HuH-7.5 (cell line): ENCODE measurements around the gene MAGEA6.
"Not testable (repeated sequence)": the region's sequence is repeated elsewhere in the genome, so short reads cannot be mapped to it uniquely, and the experiment has no call there.

Experiments
- DNase-seq: peaks from one replicate; pipeline ENCODE4 v3.0.0; 2011; ENCODE audit warnings: low spot score

MAGEA6 gene

GRCh38 chrX:152769549-152770289, at the start of gene MAGEA6:
Gene MAGEA6 (minus strand): TSS chrX:152769689. CDS start chrX:152767650, 2,039 bp downstream.
- DNase-seq: not testable (repeated sequence)

- no peak for DNase-seq
Measured at GRCh38 chrX:152819266-152819665, 49.8 kb upstream of the MAGEA6 start.

- DNase-seq: no peak
Measured at GRCh38 chrX:152818356-152818755, 48.9 kb upstream of the MAGEA6 start.

GRCh38 chrX:152817078-152817764, 47.7 kb upstream of the MAGEA6 start:
- no peak for DNase-seq

- no peak for DNase-seq
Measured at GRCh38 chrX:152814048-152814447, 44.6 kb upstream of the MAGEA6 start.

- no peak for DNase-seq
Measured at GRCh38 chrX:152813206-152813605, 43.7 kb upstream of the MAGEA6 start.

- no peak for DNase-seq
Measured at GRCh38 chrX:152810403-152810802, 40.9 kb upstream of the MAGEA6 start.

GRCh38 chrX:152806035-152806434, 36.5 kb upstream of the MAGEA6 start:
- DNase-seq: no peak

- no peak for DNase-seq
Measured at GRCh38 chrX:152798945-152799344, 29.5 kb upstream of the MAGEA6 start.

GRCh38 chrX:152787062-152787461, 17.6 kb upstream of the MAGEA6 start:
- DNase-seq: not testable (repeated sequence)

GRCh38 chrX:152766562-152766961, 2.9 kb downstream of the MAGEA6 start:
- not testable (repeated sequence) for DNase-seq

- DNase-seq: not testable (repeated sequence)
Measured at GRCh38 chrX:152761582-152761981, 7.9 kb downstream of the MAGEA6 start.

- not testable (repeated sequence) for DNase-seq
Measured at GRCh38 chrX:152759544-152759943, 9.9 kb downstream of the MAGEA6 start.

GRCh38 chrX:152758918-152759317, 10.6 kb downstream of the MAGEA6 start, which contains the start of gene CSAG3:
Gene CSAG3 (plus strand): TSS chrX:152759218.
- not testable (repeated sequence) for DNase-seq

- not testable (repeated sequence) for DNase-seq
Measured at GRCh38 chrX:152754871-152755270, 14.6 kb downstream of the MAGEA6 start.

GRCh38 chrX:152753686-152754650, 15.5 kb downstream of the MAGEA6 start, which contains the start of gene MAGEA2:
Gene MAGEA2 (minus strand): TSS chrX:152753842. CDS start chrX:152751363, 2,479 bp downstream.
- DNase-seq: not testable (repeated sequence)

GRCh38 chrX:152738560-152738959, 30.9 kb downstream of the MAGEA6 start:
- no peak for DNase-seq

GRCh38 chrX:152736528-152736927, 33.0 kb downstream of the MAGEA6 start:
- not testable (repeated sequence) for DNase-seq

GRCh38 chrX:152735860-152736511, 33.5 kb downstream of the MAGEA6 start:
- no peak for DNase-seq

GRCh38 chrX:152735101-152735500, 34.4 kb downstream of the MAGEA6 start:
- DNase-seq: no peak

- DNase-seq: not testable (repeated sequence)
Measured at GRCh38 chrX:152734143-152734858, 35.2 kb downstream of the MAGEA6 start.
